DOHH2 (cell line): ENCODE data around the gene SRGAP2C.
"Not testable (repeated sequence)": the region's sequence is repeated elsewhere in the genome, so short reads cannot be mapped to it uniquely, and the experiment has no call there.

Source experiments
- H3F3A ChIP-seq: fragments of 200-600 bp; sonication (generic), shearing (Covaris generic); 2 replicates; pipeline ENCODE4 v1.6.0; 2016; ENCODE audit warnings: antibody characterized with exemption, mild to moderate bottlenecking; ENCODE audit not compliant: control insufficient read depth, insufficient read depth
- H3K27ac ChIP-seq: fragments of 200-600 bp; sonication (generic); 2 replicates; pipeline ENCODE4 v1.5.1; 2014; ENCODE audit warnings: low read depth, mild to moderate bottlenecking, low read length, moderate library complexity
- H3K27me3 ChIP-seq: fragments of 200-600 bp; sonication (generic); 2 replicates; pipeline ENCODE4 v1.6.1; 2014; ENCODE audit warnings: mild to moderate bottlenecking, low read length, mixed read lengths; ENCODE audit not compliant: control insufficient read depth
- H3K36me3 ChIP-seq: fragments of 200-600 bp; sonication (generic); 2 replicates; pipeline ENCODE4 v1.6.1; 2014; ENCODE audit warnings: mild to moderate bottlenecking, low read length, moderate library complexity, mixed read lengths; ENCODE audit not compliant: control insufficient read depth
- H3K4me1 ChIP-seq: fragments of 200-600 bp; sonication (generic); 2 replicates; pipeline ENCODE4 v1.6.1; 2014; ENCODE audit warnings: mild to moderate bottlenecking, low read length, mixed read lengths; ENCODE audit not compliant: control insufficient read depth
- H3K4me2 ChIP-seq: fragments of 200-600 bp; sonication (generic); 2 replicates; pipeline ENCODE4 v1.6.0; 2014; ENCODE audit warnings: mild to moderate bottlenecking, low read length, moderate library complexity
- H3K4me3 ChIP-seq: fragments of 200-600 bp; sonication (generic); 2 replicates; pipeline ENCODE4 v1.5.1; 2014; ENCODE audit warnings: mild to moderate bottlenecking, low read length, mixed read lengths
- H3K79me2 ChIP-seq: fragments of 200-600 bp; sonication (generic); 2 replicates; pipeline ENCODE4 v1.6.1; 2014; ENCODE audit warnings: mild to moderate bottlenecking, low read length, mixed read lengths; ENCODE audit not compliant: control insufficient read depth
- H3K9me2 ChIP-seq: fragments of 200-600 bp; sonication (generic); replicated peaks from 2 replicates; pipeline ENCODE4 v1.6.1; 2014; ENCODE audit warnings: mild to moderate bottlenecking, low read length, mixed read lengths; ENCODE audit not compliant: control insufficient read depth
- H3K9me3 ChIP-seq: fragments of 200-600 bp; sonication (generic); 2 replicates; pipeline ENCODE4 v1.6.1; 2014; ENCODE audit warnings: antibody characterized with exemption, low read length, mixed read lengths; ENCODE audit not compliant: control insufficient read depth, insufficient read depth
- H4K20me1 ChIP-seq: fragments of 200-600 bp; sonication (generic); 2 replicates; pipeline ENCODE4 v1.6.0; 2014; ENCODE audit warnings: low read depth, mild to moderate bottlenecking, antibody characterized with exemption, low read length, moderate library complexity; ENCODE audit not compliant: control insufficient read depth, insufficient read depth

The SRGAP2C gene

DNA sequence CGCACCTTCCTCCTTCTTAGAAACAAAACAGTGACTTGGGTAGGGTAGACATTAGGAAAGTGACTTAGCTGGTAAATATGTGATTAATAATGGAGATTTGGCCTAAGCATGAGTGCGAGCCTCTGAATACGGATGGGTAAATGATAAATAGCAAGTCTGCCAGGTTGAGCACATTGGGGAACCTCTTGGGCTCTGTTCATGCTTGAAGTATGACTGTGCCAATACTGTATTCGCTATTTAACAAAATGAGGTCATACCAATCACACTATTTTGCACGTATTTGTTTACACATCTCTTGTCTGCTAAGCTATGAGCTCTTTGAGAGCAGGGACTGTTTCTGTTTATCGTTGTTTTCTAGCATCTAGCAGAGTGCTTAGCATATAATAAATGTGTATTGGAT, 23.6 kb downstream of the SRGAP2C start:
- H3K4me1 ChIP-seq = not testable (repeated sequence)

DNA sequence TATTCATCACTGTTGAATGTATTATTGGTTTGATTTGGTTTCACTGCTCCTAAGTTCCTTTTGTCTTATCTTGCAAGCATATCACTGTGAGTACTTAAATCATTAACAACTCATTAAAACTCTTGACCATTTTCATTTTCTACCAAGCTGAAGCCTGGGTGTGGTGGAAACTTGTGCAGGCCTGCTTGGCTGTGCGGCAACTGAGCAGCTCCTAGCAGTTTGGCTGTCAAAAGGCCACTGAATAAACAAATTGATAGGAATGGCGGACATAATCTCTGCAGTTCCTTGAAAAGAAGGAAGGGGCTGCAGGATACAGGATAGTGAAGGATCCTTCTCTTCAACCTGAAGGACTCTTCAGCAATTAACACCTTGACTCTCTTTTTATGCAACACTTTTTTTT, 26.0 kb downstream of the SRGAP2C start:
- not testable (repeated sequence) for H3K4me2 ChIP-seq, H3F3A ChIP-seq, H3K4me3 ChIP-seq, H3K79me2 ChIP-seq, H3K9me2 ChIP-seq, H3K4me1 ChIP-seq, H3K27me3 ChIP-seq, H3K9me3 ChIP-seq, H3K27ac ChIP-seq, H4K20me1 ChIP-seq, H3K36me3 ChIP-seq

More for the DNA sequence above, 23.6 kb downstream of the SRGAP2C start:
- not testable (repeated sequence) for H3K4me2 ChIP-seq, H3F3A ChIP-seq, H3K36me3 ChIP-seq, H3K79me2 ChIP-seq, H3K9me2 ChIP-seq, H3K4me3 ChIP-seq, H3K27ac ChIP-seq, H4K20me1 ChIP-seq, H3K27me3 ChIP-seq, H3K9me3 ChIP-seq

DNA sequence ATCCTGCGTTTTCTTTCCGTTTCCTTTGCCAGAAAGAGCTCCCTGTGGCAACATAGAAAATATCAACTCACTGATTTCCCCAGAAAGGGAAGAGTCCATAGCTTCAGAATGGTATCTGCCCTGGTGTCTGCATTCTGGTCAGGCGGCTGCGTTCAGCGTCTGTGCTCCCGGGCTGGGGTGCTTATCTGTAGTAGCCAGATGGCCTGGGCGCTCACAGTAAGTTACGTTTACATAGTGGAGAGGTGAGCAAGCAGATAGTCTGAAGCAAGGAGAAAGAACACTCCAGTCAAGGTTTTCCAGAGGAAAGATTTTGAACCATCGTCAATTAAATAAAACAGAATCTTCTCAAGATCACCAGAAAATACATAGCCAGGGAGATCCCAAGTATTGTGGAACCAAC, 28.7 kb downstream of the SRGAP2C start:
- H3K9me2 ChIP-seq, H4K20me1 ChIP-seq, H3K27me3 ChIP-seq, H3K36me3 ChIP-seq, H3K9me3 ChIP-seq, H3K4me3 ChIP-seq, H3K79me2 ChIP-seq, H3K4me1 ChIP-seq, H3K4me2 ChIP-seq, H3K27ac ChIP-seq, H3F3A ChIP-seq: not testable (repeated sequence)

DNA sequence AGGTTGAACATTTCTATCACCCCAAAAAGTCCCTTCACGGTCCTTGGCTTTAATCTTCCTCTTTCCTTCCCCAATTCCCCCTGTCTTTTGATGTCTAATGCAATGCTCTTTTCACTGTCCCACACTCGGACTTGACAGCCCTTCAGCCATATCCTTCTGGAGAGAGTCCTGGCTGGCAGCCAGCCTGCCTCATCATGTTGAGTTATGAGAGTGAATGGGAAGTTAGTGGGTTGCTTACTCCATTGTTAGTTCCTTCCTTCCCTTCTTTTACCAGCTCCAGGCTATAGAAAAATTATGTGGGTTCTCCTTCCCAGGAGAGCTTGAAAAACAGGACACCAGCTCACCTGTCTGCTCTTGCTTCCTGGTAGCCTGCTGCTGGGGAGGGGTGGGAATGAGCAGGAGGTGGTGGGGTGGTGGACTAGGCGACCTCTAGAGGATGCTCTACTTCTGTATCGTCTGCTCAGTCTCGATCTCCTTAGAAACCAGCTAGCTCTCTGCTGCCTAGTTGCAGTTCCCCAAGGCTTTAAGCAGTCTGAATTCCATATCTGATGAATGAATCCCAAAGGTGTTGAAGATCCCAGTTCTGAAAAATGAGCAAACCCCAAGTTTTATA, 29.9 kb downstream of the SRGAP2C start:
- not testable (repeated sequence) for H3K27me3 ChIP-seq, H3K9me3 ChIP-seq, H3K36me3 ChIP-seq, H3K27ac ChIP-seq, H3K4me1 ChIP-seq, H4K20me1 ChIP-seq, H3K79me2 ChIP-seq, H3K9me2 ChIP-seq, H3F3A ChIP-seq, H3K4me2 ChIP-seq, H3K4me3 ChIP-seq

DNA sequence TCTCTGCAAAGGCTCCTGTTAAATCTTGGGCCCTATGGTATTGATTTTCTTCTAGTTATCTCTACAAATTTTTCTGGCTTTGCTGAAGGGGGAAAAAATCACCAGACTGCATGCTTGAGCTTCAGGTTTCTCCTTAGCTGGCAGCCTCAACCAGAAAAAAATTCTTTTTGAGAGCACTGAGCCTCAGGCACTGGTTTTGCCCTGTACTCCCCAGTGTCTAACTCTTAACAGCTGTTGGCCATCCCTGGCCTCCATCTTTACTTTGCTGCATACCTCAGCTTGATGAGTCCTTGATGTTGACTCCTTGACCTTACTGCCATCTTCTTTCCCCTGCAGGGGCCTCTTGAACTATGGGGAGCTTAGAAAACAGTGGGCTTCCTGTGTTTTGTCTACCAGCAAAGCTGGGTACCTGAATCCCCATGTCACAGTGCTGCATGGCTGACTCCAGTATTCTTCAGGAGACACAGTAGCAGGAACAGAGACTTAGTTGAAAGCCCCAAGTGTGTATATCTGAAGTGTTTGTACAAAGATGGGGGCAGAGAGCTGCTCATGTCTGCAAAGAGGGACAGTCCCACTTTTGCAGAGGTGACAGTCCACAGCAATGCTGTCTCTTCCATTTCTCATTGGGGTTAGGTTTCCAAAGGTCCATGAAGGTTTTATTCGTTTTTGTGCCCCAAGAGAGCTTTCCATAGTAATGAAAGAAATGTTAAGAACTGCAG, 31.1 kb downstream of the SRGAP2C start:
- not testable (repeated sequence) for H3K27me3 ChIP-seq, H3K9me3 ChIP-seq, H3K79me2 ChIP-seq, H4K20me1 ChIP-seq, H3K27ac ChIP-seq, H3K4me2 ChIP-seq, H3K36me3 ChIP-seq, H3K4me3 ChIP-seq, H3K4me1 ChIP-seq, H3K9me2 ChIP-seq, H3F3A ChIP-seq

DNA sequence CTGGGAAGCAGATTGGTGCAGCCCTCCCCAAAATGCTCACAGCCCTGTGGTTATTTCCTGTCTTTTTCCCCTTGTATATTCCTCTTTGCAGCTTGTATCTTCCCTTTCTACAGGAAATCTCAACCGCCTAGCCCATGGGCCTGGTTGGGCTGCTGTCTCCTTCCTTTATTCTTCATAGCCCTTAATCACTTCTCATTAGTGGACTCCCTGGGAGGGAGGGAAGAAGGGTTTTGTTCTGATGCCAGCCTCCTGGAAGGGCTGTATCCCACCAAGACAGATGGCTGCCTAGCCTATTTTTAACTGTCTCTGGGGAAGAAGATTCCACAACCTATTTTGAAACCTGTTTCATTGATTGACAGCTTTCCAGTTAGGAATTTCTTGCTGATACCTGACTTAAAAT, 31.9 kb downstream of the SRGAP2C start:
- H3K4me1 ChIP-seq, H3K9me2 ChIP-seq, H3K4me2 ChIP-seq, H3K9me3 ChIP-seq, H3K27me3 ChIP-seq, H3K79me2 ChIP-seq, H3F3A ChIP-seq, H3K27ac ChIP-seq, H3K4me3 ChIP-seq, H4K20me1 ChIP-seq, H3K36me3 ChIP-seq: not testable (repeated sequence)

DNA sequence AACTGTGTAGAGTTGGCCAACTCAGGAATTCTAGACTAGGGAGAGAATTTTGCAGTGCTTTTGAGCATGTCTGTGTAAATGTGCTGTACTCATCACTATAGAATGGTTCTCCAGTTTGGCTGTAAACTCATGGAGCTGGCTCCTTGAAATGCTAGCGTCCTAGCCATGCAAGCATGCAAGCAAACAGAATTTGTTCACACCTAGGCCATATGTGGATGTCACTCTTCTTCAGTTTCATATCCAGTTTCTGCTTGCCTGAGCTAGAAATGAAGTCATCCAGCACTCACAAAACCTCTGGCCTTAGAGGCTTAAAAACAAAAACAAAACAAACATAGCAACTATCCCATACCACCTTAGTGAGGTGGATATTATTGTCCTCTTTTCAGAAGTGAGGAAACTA, 37.0 kb downstream of the SRGAP2C start:
- not testable (repeated sequence) for H3K4me1 ChIP-seq, H3K9me2 ChIP-seq, H3K27me3 ChIP-seq, H4K20me1 ChIP-seq, H3F3A ChIP-seq, H3K27ac ChIP-seq, H3K79me2 ChIP-seq, H3K4me2 ChIP-seq, H3K4me3 ChIP-seq, H3K36me3 ChIP-seq, H3K9me3 ChIP-seq

DNA sequence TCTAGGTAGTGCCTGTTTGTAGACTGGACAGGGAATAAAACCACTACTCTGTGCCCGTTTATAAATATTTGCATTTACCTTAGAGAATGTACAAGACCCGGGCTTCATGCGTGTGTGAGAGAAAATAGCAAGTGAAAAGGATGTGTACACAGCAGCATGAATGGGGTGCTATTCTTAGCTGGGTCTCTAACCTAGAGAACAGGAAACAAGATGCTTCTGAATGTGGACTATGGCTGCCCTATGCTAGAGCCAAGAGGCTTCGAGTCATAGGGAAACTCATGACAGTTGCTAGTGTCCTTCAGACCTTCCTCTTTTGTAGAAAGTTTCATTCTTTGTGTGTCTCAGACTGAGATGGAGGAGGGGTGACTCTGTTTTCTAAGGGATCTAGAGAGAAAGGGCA, 39.9 kb downstream of the SRGAP2C start:
- H4K20me1 ChIP-seq, H3K9me2 ChIP-seq, H3F3A ChIP-seq, H3K9me3 ChIP-seq, H3K4me2 ChIP-seq, H3K27me3 ChIP-seq, H3K79me2 ChIP-seq, H3K36me3 ChIP-seq, H3K4me3 ChIP-seq, H3K27ac ChIP-seq, H3K4me1 ChIP-seq: not testable (repeated sequence)
